Measurements from ENCODE around the gene LRRN4. TPM values are rescaled to one million over a fixed set of nuclear protein-coding genes. Genes with fewer than 3 reads are reported as not detected.

LRRN4 gene
- total RNA-seq, 1 donor from 2014 or later, result not detected

- peak; percentile 15 for TF ChIP-seq CTCF (IDR thresholded peaks at IDR 0.05; ENCODE audit: partially characterized antibody, unreplicated experiment)
- no peak for DNase-seq
- Mint-ChIP-seq H3K36me3 (ENCODE audit: unreplicated experiment) (no peaks in the 10 kb centered on the region), H3K4me3 (ENCODE audit: unreplicated experiment) (no peak overlapping the region), H3K27ac (ENCODE audit: unreplicated experiment) (no peak overlapping the region), H3K4me1 (ENCODE audit: low read depth, unreplicated experiment) (peaks cover 2% of the 10 kb centered on the region), H3K27me3 (ENCODE audit: unreplicated experiment) (peaks cover 4% of the 10 kb centered on the region), H3K9me3 (ENCODE audit: unreplicated experiment) (no peaks in the 10 kb centered on the region)
Measured at GRCh38 chr20:6074145-6074561, 20.3 kb upstream of the LRRN4 start.

- peaks cover 2% of the 10 kb centered on the region for H3K27me3 Mint-ChIP-seq (ENCODE audit: unreplicated experiment)
- TF ChIP-seq CTCF (IDR thresholded peaks at IDR 0.05; ENCODE audit: partially characterized antibody, unreplicated experiment), result no peak
- no peaks in the 10 kb centered on the region for H3K36me3 Mint-ChIP-seq (ENCODE audit: unreplicated experiment)
- no peaks in the 10 kb centered on the region for H3K9me3 Mint-ChIP-seq (ENCODE audit: unreplicated experiment)
- H3K4me1 Mint-ChIP-seq (ENCODE audit: low read depth, unreplicated experiment), result no peaks in the 10 kb centered on the region
- H3K4me3 Mint-ChIP-seq (ENCODE audit: unreplicated experiment), result no peak overlapping the region
- no peak overlapping the region for H3K27ac Mint-ChIP-seq (ENCODE audit: unreplicated experiment)
- no peak for DNase-seq
Measured at GRCh38 chr20:6070829-6071695, 17.2 kb upstream of the LRRN4 start.

GRCh38 chr20:6069669-6070068, 15.8 kb upstream of the LRRN4 start:
- Mint-ChIP-seq H3K9me3 (ENCODE audit: unreplicated experiment) (no peaks in the 10 kb centered on the region), H3K4me1 (ENCODE audit: low read depth, unreplicated experiment) (no peaks in the 10 kb centered on the region), H3K36me3 (ENCODE audit: unreplicated experiment) (no peaks in the 10 kb centered on the region), H3K27me3 (ENCODE audit: unreplicated experiment) (peaks cover 2% of the 10 kb centered on the region), H3K27ac (ENCODE audit: unreplicated experiment) (no peak overlapping the region), H3K4me3 (ENCODE audit: unreplicated experiment) (no peak overlapping the region)
- no peak for DNase-seq
- TF ChIP-seq CTCF (IDR thresholded peaks at IDR 0.05; ENCODE audit: partially characterized antibody, unreplicated experiment), result no peak

- no peaks in the 10 kb centered on the region for H3K9me3 Mint-ChIP-seq (ENCODE audit: unreplicated experiment)
- H3K27me3 Mint-ChIP-seq (ENCODE audit: unreplicated experiment), result peaks cover 2% of the 10 kb centered on the region
- H3K27ac Mint-ChIP-seq (ENCODE audit: unreplicated experiment), result no peak overlapping the region
- DNase-seq, result no peak
- H3K36me3 Mint-ChIP-seq (ENCODE audit: unreplicated experiment), result no peaks in the 10 kb centered on the region
- TF ChIP-seq CTCF (IDR thresholded peaks at IDR 0.05; ENCODE audit: partially characterized antibody, unreplicated experiment), result no peak
- no peak overlapping the region for H3K4me3 Mint-ChIP-seq (ENCODE audit: unreplicated experiment)
- H3K4me1 Mint-ChIP-seq (ENCODE audit: low read depth, unreplicated experiment), result no peaks in the 10 kb centered on the region
Measured at GRCh38 chr20:6067763-6068318, 14.0 kb upstream of the LRRN4 start.

GRCh38 chr20:6066582-6066981, 12.7 kb upstream of the LRRN4 start:
- Mint-ChIP-seq H3K36me3 (ENCODE audit: unreplicated experiment) (no peaks in the 10 kb centered on the region), H3K4me3 (ENCODE audit: unreplicated experiment) (no peak overlapping the region), H3K4me1 (ENCODE audit: low read depth, unreplicated experiment) (no peaks in the 10 kb centered on the region), H3K9me3 (ENCODE audit: unreplicated experiment) (no peaks in the 10 kb centered on the region), H3K27ac (ENCODE audit: unreplicated experiment) (no peak overlapping the region), H3K27me3 (ENCODE audit: unreplicated experiment) (peaks cover 2% of the 10 kb centered on the region)
- no peak for DNase-seq
- TF ChIP-seq CTCF (IDR thresholded peaks at IDR 0.05; ENCODE audit: partially characterized antibody, unreplicated experiment), result no peak
